IPS-18a (cell line): ENCODE measurements around the gene RNF17.

ENCODE experiments used
- H3K27ac ChIP-seq: one replicate; pipeline ENCODE4 v1.5.1; 2013; ENCODE audit warnings: low read length
- H3K27me3 ChIP-seq: one replicate; pipeline ENCODE4 v1.6.1; 2013; ENCODE audit warnings: mild to moderate bottlenecking, low read length; ENCODE audit not compliant: control insufficient read depth, insufficient read depth
- H3K36me3 ChIP-seq: one replicate; pipeline ENCODE4 v1.6.1; 2013; ENCODE audit warnings: low read depth, low read length; ENCODE audit not compliant: control insufficient read depth
- H3K4me1 ChIP-seq: one replicate; pipeline ENCODE4 v1.6.1; 2013; ENCODE audit warnings: low read depth, low read length; ENCODE audit not compliant: control insufficient read depth
- H3K4me3 ChIP-seq: one replicate; pipeline ENCODE4 v1.5.1; 2013; ENCODE audit warnings: low read length
- H3K9ac ChIP-seq: one replicate; pipeline ENCODE4 v1.6.1; 2013; ENCODE audit warnings: mild to moderate bottlenecking, low read length, moderate library complexity
- H3K9me3 ChIP-seq: one replicate; pipeline ENCODE4 v1.6.1; 2013; ENCODE audit warnings: low read depth, low read length; ENCODE audit not compliant: control insufficient read depth

RNF17 gene

GRCh38 chr13:24888291-24888931 is 124.4 kb downstream of the RNF17 start:
- Histone ChIP-seq H3K36me3 (peaks cover 43% of the 10 kb centered on the region), H3K9ac (no peak overlapping the region), H3K9me3 (no peaks in the 10 kb centered on the region), H3K4me3 (no peak overlapping the region), H3K4me1 (peaks cover 5% of the 10 kb centered on the region), H3K27ac (no peak overlapping the region), H3K27me3 (no peaks in the 10 kb centered on the region)

GRCh38 chr13:24890256-24890655 is 126.3 kb downstream of the RNF17 start:
- no peak overlapping the region for H3K27ac ChIP-seq

GRCh38 chr13:24891476-24892108 is 127.6 kb downstream of the RNF17 start:
- Histone ChIP-seq H3K4me3 (no peak overlapping the region), H3K9me3 (no peaks in the 10 kb centered on the region), H3K27me3 (no peaks in the 10 kb centered on the region), H3K36me3 (peaks cover 27% of the 10 kb centered on the region), H3K27ac (no peak overlapping the region), H3K9ac (no peak overlapping the region), H3K4me1 (peaks cover 5% of the 10 kb centered on the region)

More at GRCh38 chr13:24890256-24890655, 126.3 kb downstream of the RNF17 start:
- no peaks in the 10 kb centered on the region for H3K9me3 ChIP-seq
- no peaks in the 10 kb centered on the region for H3K27me3 ChIP-seq
- H3K36me3 ChIP-seq: peaks cover 35% of the 10 kb centered on the region
- H3K4me1 ChIP-seq: peaks cover 5% of the 10 kb centered on the region
- no peak overlapping the region for H3K4me3 ChIP-seq
- H3K9ac ChIP-seq: no peak overlapping the region

DNA sequence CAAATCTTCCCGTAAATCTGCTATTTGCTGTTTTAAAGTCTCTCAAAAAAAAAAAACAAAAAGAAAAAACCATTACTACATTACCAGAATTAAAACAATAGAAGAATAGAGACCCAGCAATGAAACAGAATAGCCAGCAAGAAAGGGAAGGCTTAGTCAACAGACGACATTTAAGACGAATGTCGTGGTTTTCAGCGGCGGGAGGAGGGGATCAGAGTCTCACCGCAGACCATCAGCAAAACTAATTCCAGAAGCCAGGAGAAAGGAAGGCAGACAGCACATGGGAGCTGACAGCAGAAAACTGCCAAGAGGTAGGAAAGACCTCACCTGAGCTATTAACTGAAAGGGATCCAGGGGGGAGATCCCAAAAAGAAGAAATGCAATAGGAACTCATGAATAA is 128.9 kb downstream of the RNF17 start:
- Histone ChIP-seq H3K9me3 (no peaks in the 10 kb centered on the region), H3K4me1 (peaks cover 5% of the 10 kb centered on the region), H3K27me3 (no peaks in the 10 kb centered on the region), H3K27ac (no peak overlapping the region), H3K4me3 (no peak overlapping the region), H3K9ac (no peak overlapping the region), H3K36me3 (peaks cover 35% of the 10 kb centered on the region)

GRCh38 chr13:24893863-24894262 is 129.9 kb downstream of the RNF17 start:
- Histone ChIP-seq H3K36me3 (peaks cover 39% of the 10 kb centered on the region), H3K9me3 (no peaks in the 10 kb centered on the region), H3K4me1 (no peaks in the 10 kb centered on the region), H3K27ac (no peak overlapping the region), H3K9ac (no peak overlapping the region), H3K27me3 (no peaks in the 10 kb centered on the region), H3K4me3 (no peak overlapping the region)

DNA sequence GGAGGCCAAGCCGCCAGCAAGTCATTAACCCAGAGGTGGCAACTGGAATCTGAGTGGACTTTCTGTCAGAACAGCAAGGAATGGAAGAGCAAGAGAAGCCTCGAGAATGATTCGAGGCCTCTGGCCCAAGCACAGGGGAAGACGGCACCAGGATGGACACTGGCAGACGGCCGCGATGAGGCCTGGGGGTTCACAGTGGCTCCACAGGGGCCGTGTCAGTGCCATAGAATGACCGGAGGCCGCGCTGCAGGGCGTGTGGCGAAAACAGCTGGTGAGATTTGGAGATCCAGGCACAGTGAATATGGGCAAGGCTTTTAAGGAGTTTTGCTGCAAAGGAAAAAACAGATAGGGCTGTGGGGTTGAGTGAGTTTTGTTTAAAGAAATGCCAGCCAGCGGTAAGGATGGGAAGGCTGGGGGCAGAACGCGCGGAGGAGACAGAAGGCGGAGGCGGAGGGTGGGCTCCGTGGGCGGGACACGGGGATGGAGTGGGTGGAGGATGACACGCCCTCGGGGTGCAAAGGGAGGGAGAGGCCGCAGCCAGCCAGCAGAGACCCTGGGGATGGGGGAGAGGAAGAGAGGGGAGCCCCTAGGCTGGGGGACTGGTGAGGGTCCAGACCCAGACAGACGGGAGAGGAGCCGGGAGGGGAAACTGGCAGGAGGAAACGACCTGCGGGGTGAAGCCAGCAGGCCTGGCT is 130.5 kb downstream of the RNF17 start:
- no peak overlapping the region for H3K9ac ChIP-seq

GRCh38 chr13:24894972-24895300 is 131.0 kb downstream of the RNF17 start:
- Histone ChIP-seq H3K36me3 (peaks cover 44% of the 10 kb centered on the region), H3K27ac (no peak overlapping the region), H3K4me3 (no peak overlapping the region), H3K27me3 (no peaks in the 10 kb centered on the region), H3K9me3 (no peaks in the 10 kb centered on the region), H3K4me1 (no peaks in the 10 kb centered on the region), H3K9ac (no peak overlapping the region)

More for the DNA sequence above, 130.5 kb downstream of the RNF17 start:
- Histone ChIP-seq H3K36me3 (peaks cover 44% of the 10 kb centered on the region), H3K9me3 (no peaks in the 10 kb centered on the region), H3K27ac (no peak overlapping the region), H3K4me1 (no peaks in the 10 kb centered on the region), H3K4me3 (no peak overlapping the region), H3K27me3 (no peaks in the 10 kb centered on the region)

DNA sequence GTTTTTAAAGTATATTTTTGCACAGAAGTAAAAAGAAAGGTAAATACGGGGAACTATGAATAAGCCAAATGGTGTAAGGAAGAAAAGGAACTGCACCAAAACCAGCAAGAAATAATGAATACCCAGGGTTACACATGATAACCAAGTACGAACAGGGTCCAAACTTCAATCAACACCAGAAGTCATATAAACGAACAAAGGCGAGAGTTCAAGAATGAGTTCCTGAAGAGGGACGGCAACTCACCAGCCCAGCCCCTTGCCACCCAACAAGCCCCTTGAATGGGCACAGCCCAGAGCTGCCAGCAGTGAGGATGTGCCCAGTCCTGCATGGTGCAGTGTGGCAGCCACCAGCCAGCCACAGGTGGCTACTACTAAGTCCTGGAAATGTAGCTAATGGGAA is 132.1 kb downstream of the RNF17 start:
- Histone ChIP-seq H3K27ac (no peak overlapping the region), H3K27me3 (no peaks in the 10 kb centered on the region), H3K4me3 (no peak overlapping the region), H3K9me3 (no peaks in the 10 kb centered on the region), H3K36me3 (peaks cover 41% of the 10 kb centered on the region), H3K9ac (no peak overlapping the region), H3K4me1 (no peaks in the 10 kb centered on the region)

DNA sequence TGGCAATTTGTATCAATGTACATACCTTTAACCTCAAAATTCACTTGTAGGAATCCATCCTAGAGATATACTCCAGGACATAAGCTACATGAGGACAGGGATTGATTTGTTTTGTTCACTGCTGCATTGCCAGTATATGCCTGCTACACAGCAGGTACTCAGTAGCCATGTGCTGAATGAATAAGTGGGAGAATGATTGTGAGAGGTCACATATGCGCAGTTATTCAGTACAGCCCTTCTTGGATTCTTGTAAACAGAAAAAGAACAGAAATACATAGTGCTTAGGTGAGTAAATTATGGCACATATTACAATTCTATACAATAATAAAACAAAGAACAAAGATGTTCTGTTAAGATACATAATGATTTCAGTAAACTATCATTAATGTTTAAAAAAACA is 133.3 kb downstream of the RNF17 start:
- Histone ChIP-seq H3K27me3 (no peaks in the 10 kb centered on the region), H3K9ac (no peak overlapping the region), H3K9me3 (no peaks in the 10 kb centered on the region), H3K36me3 (peaks cover 35% of the 10 kb centered on the region), H3K4me3 (no peak overlapping the region), H3K27ac (no peak overlapping the region), H3K4me1 (no peaks in the 10 kb centered on the region)

GRCh38 chr13:24899601-24900000 is 135.6 kb downstream of the RNF17 start:
- H3K27me3 ChIP-seq: no peaks in the 10 kb centered on the region
- H3K4me1 ChIP-seq: no peaks in the 10 kb centered on the region
- H3K4me3 ChIP-seq: no peak overlapping the region
- peaks cover 25% of the 10 kb centered on the region for H3K36me3 ChIP-seq
- H3K9ac ChIP-seq: no peak overlapping the region
- no peaks in the 10 kb centered on the region for H3K9me3 ChIP-seq
- H3K27ac ChIP-seq: no peak overlapping the region

GRCh38 chr13:24900507-24900906 is 136.5 kb downstream of the RNF17 start:
- Histone ChIP-seq H3K27me3 (no peaks in the 10 kb centered on the region), H3K9ac (no peak overlapping the region), H3K4me3 (no peak overlapping the region), H3K27ac (no peak overlapping the region), H3K4me1 (no peaks in the 10 kb centered on the region), H3K36me3 (peaks cover 33% of the 10 kb centered on the region), H3K9me3 (no peaks in the 10 kb centered on the region)

DNA sequence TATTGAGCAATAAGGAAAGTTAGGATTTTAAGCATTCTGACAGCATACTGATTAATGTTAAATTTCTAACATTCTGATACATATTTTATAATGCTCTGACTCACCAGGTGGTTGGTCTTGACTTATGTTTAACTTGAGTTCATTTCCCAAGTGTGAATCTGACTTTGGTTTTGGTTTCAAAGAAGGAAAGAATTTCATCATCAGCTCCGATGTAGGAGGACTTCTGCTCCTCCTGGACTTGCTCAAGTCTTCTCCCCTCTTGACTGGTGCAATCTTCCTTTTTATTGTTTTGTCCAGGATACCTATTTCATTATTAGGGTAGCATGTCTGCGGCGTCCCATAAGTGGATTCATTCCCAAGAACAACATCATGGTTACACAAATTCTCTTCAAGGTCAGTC is 141.3 kb downstream of the RNF17 start:
- no peaks in the 10 kb centered on the region for H3K4me1 ChIP-seq
- H3K27me3 ChIP-seq: no peaks in the 10 kb centered on the region
- no peaks in the 10 kb centered on the region for H3K9me3 ChIP-seq
- no peak overlapping the region for H3K4me3 ChIP-seq
- H3K9ac ChIP-seq: no peak overlapping the region
- peaks cover 50% of the 10 kb centered on the region for H3K36me3 ChIP-seq
- H3K27ac ChIP-seq: no peak overlapping the region
